ENCODE results near the gene C2orf49. TPM values are rescaled to one million over a fixed set of nuclear protein-coding genes. Genes with fewer than 3 reads are reported as not detected.
"Not testable (repeated sequence)": the region's sequence is repeated elsewhere in the genome, so short reads cannot be mapped to it uniquely, and the experiment has no call there.

C2orf49 gene
- total and polyA plus RNA-seq, 8 donors: 4.2 to 10.2 (median 6.7) TPM

DNA sequence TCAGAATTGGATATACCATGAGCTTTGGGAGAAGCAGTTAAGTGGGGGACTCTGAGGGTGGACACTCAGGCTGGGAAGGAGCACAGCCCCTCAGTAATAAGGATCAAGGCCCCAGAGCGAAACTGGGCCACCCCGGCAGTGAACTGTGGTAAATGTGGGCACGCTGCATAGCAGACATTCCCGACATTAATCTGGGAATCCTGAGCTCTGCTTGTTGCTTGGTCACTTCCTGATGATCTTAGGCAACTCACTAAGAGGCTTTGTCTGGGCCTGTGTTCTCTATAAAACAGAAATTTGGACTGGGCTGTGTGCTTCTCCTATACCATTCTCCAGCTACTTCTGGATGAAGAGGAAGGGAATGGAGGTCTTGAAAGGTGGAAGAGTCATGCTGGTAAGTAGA lies 12.6 kb upstream of the C2orf49 start:
- H3K4me3 ChIP-seq: no peak overlapping the region
- 84 to 85% methylated on average over 4 of the region's 4 CpGs for WGBS, 2 donors
- FAIRE-seq: no peak
- peaks cover 0 to 23% (median 0%) of the 10 kb centered on the region in 3 donors for H3K4me1 ChIP-seq
- TF ChIP-seq, protein P1, sequence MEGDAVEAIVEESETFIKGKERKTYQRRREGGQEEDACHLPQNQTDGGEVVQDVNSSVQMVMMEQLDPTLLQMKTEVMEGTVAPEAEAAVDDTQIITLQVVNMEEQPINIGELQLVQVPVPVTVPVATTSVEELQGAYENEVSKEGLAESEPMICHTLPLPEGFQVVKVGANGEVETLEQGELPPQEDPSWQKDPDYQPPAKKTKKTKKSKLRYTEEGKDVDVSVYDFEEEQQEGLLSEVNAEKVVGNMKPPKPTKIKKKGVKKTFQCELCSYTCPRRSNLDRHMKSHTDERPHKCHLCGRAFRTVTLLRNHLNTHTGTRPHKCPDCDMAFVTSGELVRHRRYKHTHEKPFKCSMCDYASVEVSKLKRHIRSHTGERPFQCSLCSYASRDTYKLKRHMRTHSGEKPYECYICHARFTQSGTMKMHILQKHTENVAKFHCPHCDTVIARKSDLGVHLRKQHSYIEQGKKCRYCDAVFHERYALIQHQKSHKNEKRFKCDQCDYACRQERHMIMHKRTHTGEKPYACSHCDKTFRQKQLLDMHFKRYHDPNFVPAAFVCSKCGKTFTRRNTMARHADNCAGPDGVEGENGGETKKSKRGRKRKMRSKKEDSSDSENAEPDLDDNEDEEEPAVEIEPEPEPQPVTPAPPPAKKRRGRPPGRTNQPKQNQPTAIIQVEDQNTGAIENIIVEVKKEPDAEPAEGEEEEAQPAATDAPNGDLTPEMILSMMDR (IDR thresholded peaks at IDR 0.05): no peak
- no peak for ATAC-seq
- H3K27me3 ChIP-seq: no peaks in the 10 kb centered on the region
- no peaks in the 10 kb centered on the region for H3K36me3 ChIP-seq
- H3K9me3 ChIP-seq: no peaks in the 10 kb centered on the region
- intact Hi-C loops (cut with DNase I): no loop called here
- H3K27ac ChIP-seq: no peak overlapping the region
- no peak for DNase-seq

DNA sequence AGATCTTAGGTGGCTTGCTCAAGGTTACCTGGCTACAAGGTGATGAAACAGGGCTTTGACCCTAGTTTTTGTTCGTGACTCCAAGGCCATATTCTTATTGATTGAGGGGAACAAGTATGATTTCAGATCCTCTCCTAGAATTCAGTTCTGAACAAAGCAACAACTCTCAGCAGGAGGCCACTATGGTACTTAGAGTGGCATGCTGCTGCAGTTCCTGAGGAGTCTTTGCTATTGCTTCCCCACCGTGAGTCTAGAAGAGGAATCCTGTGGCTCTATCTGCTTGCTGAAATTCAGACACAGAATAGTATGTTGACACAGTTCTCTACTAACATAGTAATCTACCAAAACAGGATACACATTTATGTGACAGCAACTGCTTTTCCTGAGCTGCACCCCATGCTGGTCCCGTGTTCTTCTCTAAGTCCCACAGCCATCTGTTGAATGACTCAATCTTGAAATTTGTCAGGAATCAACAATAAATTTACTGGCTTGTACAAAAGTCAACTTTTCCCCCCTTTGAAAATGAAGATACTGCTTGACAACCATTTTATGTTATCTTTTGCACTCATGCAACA lies 11.9 kb upstream of the C2orf49 start:
- DNase-seq (no peak), ATAC-seq (no peak), FAIRE-seq (no peak)
- Histone ChIP-seq H3K4me3 (no peak overlapping the region), H3K36me3 (no peaks in the 10 kb centered on the region), H3K27ac (no peak overlapping the region), H3K9me3 (no peaks in the 10 kb centered on the region), H3K27me3 (no peaks in the 10 kb centered on the region), H3K4me1 (peaks cover 0 to 25% (median 0%) of the 10 kb centered on the region in 3 donors)
- TF ChIP-seq, protein P1 (IDR thresholded peaks at IDR 0.05): no peak
- intact Hi-C loops (cut with DNase I): no loop called here
- WGBS, 2 donors: 64 to 69% methylated on average over 3 of the region's 3 CpGs

DNA sequence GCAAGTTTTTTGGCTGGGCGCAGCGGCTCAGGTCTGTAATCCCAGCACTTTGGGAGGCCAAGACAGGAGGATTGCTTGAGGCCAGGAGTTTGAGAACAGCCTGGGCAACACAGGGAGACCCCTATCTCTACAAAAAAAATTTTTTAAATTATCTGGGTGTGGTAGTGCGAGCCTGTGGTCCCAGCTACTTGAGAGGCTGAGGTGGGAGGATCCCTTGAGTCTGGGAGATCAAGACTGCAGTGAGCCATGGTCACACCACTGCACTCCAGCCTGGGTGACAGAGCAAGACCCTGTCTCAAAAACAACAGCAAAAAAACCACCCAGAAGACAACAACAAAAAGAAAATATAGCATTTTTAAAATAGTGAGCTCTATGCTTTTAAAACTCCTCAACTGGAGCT lies 10.1 kb upstream of the C2orf49 start:
- ATAC-seq; H3K27ac ChIP-seq; DNase-seq; H3K36me3 ChIP-seq; intact Hi-C loops (cut with DNase I); FAIRE-seq; H3K4me3 ChIP-seq; H3K27me3 ChIP-seq; H3K9me3 ChIP-seq: not testable (repeated sequence)
- H3K4me1 ChIP-seq: peaks cover 0 to 26% (median 0%) of the 10 kb centered on the region in 3 donors
- 88 to 95% methylated on average over 3 of the region's 3 CpGs for WGBS, 2 donors

DNA sequence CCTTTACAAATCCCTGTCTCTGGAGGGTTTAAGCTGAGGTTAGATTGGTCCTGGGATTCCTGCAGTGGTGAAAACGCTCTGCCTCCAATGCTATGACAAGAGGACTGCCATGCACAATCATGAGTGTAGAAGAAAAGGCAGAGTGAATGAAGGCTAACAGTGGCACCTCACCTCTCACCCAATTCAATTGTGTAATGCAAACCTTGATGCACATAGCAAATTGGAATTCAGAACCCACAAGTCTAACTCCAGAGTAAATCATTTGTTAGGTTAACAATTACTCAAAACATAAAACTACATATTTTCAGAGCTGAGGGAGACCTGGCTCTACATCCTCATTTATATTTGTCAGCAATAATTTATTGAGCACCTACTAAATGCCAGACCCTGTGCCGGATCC lies 9.7 kb upstream of the C2orf49 start:
- peak overlapping the region in 1 of 4 donors; percentile 74 for H3K27ac ChIP-seq
- TF ChIP-seq, protein P1 (IDR thresholded peaks at IDR 0.05): no peak
- H3K9me3 ChIP-seq: no peaks in the 10 kb centered on the region
- FAIRE-seq (no peak), DNase-seq (no peak), ATAC-seq (no peak)
- peaks cover 0 to 26% (median 0%) of the 10 kb centered on the region in 3 donors for H3K4me1 ChIP-seq
- peak overlapping the region in 1 of 4 donors; percentile 67 for H3K4me3 ChIP-seq
- H3K27me3 ChIP-seq: no peaks in the 10 kb centered on the region
- H3K36me3 ChIP-seq: no peaks in the 10 kb centered on the region
- WGBS, 2 donors: 78% methylated on average over 2 of the region's 2 CpGs
- intact Hi-C loops (cut with DNase I): no loop called here

DNA sequence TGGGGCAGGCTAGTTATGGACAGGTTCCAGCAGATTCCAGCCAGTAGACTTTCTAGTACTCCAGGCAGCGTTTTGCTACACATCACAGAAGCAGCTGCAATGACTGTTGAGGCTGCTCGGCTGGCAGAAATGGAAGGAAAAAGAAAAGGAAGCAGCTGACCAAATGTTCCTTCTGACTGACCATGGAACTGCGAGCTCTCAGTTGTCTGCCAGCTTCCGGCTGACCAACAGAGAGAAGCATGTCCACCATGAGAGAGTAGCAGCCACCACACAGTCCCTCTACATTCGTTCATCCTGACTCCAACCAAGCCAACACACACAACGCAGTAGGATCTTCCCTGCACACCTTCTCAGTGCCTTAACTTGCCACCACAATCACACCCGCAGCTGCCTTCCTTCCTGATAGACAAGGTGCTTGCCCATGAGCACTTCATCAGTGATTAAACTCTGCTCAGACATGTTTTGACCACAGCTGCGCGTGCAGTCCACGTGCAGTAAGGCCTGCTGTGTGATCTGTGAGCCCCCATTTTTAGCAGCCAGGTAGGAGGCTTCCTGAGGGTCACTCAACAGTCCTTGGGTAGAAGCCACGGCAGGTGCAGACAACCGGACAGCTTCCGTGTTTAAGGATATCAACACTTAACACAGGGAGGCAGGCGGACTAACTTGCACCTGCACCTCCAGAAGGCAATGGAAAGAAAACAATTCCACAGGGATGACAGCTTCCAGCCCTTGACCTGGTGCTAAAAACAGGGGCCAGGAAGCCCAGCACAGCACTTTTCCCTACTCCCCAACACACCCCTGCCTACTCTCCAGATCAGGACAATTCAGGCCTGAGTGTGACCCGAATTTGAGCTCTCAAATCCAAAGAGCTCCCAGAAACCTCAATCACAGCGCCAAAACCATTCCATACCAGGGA lies 8.8 kb upstream of the C2orf49 start:
- Histone ChIP-seq H3K27ac (peak overlapping the region; percentile 24 to 74 (median 56)), H3K27me3 (no peaks in the 10 kb centered on the region), H3K4me3 (peak overlapping the region; percentile 20 to 67 (median 48)), H3K9me3 (no peaks in the 10 kb centered on the region), H3K4me1 (peaks cover 0 to 26% (median 0%) of the 10 kb centered on the region in 3 donors), H3K36me3 (no peaks in the 10 kb centered on the region)
- TF ChIP-seq, protein P1 (IDR thresholded peaks at IDR 0.05): no peak
- FAIRE-seq (no peak), ATAC-seq (peak; percentile 30 to 62 (median 46)), DNase-seq (peak in 3 of 6 donors; percentile 18 to 31 (median 26))
- 18% methylated on average over 16 of the region's 16 CpGs for WGBS, 2 donors
- intact Hi-C loops (cut with DNase I): no loop called here

Data from pancreas (tissue), 10 donors.